HL-60/S4 treated with retinoic acid at 250 ng/mL for 4 days and 3 days (cell line): Measurements from ENCODE around the gene RARB.

Source experiments
- in situ Hi-C: fragments of 300-500 bp; cut with MboI; formaldehyde crosslinking; loops from 2 replicates; pipeline ENCODE4 v1.7.0; 2022; ENCODE audit warnings: low sequenced_read_pairs

RARB gene

DNA sequence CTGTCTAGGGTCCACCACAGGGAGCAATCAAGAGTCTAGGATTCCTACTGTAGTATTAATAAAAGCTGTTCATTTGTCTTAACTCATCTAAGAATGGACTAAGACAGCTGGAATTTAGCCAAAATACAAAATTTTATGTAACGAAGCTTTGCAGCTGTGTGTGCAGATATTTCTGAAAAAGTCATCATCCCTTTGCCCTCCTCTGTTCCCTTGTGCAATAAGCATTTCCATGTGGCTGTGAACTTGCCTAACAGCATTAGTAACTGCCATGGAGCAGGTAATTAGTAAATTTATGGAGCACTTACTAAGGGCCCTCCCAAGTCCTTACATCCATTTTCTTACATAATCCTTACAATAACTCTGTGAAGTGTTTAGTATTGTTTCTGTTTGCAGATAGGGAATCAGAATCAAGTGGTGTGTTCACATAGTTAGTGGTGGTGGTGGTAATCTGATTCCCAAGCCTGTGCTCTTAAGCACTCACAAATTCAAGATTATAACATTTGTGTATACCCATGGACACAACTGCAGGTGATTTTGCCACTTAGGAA, 114.5 kb downstream of the RARB start:
- in situ Hi-C loops = no loop called here

DNA sequence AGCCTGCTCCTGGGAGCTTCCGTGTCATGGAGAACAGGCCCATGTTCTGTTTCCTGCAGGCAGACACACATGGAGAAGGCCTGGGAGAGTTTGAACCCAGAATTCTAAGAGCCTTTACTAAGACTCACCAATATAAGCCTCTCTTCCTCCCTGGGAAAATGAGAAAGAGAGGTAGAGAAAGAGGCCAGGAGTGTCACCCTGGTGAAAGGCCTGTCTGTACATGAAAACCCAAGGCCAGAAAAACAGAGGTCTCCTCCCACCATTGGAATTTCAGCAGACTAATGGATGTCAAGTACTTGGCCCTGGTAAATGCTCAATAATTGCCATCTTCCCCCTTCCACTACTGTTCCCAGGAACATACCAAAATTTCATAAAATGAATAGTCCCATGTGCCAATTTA, 119.0 kb downstream of the RARB start:
- in situ Hi-C loops = no loop called here

GRCh38 chr3:25547943-25548674, 120.0 kb downstream of the RARB start:
- in situ Hi-C loops = no loop called here

GRCh38 chr3:25548836-25549235, 120.8 kb downstream of the RARB start:
- in situ Hi-C loops = no loop called here

- in situ Hi-C loops = no loop called here
Measured at GRCh38 chr3:25552251-25552650, 124.2 kb downstream of the RARB start.

DNA sequence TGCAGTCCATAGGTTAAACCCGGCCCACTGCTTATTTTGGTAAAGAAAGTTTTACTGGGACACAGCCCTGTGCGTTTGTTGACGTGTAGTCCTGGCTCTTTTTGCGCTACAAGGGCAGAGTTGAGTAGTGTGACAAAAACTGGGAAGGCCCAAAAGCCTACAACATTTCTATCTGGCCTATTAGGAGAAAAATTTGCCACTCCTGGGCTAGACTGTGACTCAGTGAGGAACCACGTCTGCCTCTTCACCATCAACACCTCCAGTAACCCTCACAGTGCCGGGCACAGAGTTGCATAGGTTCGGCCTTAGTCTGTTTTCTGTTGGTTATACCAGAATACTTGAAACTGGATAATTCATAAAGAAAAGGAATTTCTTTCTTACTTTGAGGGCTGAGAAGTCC, 126.3 kb downstream of the RARB start:
- in situ Hi-C loops = no loop called here

DNA sequence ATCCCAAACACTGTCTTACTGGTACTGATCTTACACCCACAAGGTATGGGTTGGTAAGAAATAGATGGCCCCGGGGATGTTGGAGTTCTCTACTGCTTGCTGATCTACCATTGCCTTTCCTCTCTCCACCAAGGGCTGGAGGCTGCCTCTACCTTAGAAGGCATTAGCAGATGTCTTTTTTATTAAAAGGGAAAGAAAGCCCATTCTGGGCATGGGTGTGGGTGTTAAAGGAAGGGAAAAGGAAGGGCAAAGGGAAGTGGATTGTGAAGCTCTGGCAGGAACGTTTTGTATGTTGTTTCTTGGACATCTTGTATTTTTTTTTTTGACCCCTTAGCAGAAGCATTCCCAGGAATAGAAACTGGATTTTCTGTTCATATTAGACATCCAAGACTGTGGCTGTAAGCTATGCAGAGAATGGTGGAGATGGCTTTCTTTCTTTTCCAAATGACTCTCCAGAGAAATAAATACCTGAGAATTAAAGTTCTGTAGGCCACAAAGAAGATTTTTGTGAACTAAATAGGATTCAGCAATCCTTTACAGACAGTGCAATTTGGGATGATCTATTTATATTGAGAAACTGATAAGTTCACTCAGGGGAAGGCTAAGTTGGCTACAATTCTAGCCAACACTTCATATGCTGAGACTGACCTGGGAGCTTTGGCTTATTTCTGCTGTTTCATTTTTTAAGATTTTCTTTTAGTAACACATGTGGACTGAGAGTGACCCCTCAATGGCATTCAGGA, 127.8 kb downstream of the RARB start:
- in situ Hi-C loops = no loop called here

DNA sequence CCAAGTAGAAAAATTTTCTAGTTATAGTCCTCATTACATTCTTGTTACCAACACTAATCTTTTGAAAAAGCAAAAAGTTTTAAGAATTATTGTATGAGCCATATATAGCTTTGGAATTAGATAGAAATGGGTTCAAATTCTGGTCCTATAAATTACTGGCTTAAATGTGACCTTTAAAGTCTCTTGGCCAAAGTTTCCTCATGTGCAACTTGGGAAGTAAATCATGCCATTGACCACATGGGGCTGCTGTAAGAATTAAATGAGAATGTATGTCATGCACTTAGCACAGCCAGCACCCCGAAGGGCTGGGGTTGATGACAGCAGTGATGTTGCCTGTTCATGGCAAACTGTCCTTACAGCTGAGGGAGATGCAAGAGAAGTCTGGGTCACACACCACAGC, 128.4 kb downstream of the RARB start:
- in situ Hi-C loops = no loop called here

DNA sequence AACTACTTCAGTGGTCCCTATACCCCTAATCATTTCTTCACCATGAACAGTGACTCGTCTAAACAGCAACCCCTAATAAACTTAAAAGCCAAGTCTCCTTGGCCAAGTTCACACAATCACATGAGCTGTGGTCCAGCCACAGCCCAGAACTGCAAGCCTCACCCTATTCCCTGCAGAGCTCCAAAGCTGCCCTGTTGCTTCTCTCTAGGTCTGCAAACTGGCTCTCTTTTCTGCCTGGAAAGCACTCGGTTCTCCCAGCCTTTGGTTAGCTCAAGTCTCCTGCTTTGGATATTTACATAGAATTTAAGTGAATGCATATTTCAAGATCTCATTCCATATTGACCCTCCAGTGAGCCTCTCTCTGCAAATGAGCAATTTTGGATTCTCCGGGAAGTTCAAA, 129.6 kb downstream of the RARB start:
- in situ Hi-C loops = no loop called here

GRCh38 chr3:25558121-25558520, 130.1 kb downstream of the RARB start:
- in situ Hi-C loops = no loop called here

GRCh38 chr3:25558796-25559195, 130.7 kb downstream of the RARB start:
- in situ Hi-C loops = no loop called here

DNA sequence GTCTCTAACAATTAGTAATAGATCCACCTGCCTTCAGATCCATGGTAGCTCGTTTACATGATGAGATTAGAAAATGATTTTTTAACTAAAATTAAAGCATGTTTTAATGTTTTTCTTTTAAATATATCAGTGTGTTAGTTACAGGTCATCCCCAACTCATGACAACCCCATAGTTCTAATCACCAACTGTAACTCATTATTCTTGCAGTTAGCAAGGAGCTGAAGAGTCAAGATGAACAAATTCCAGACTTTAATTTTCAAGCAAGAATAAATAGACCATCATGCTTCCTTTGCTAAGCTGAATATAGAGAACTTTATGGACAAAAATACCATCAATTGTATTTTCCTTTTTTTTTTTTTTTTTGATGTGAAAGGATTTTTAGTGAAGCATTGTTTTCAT, 135.5 kb downstream of the RARB start:
- in situ Hi-C loops = no loop called here

- in situ Hi-C loops = no loop called here
Measured at GRCh38 chr3:25564075-25564474, 136.0 kb downstream of the RARB start.

- in situ Hi-C loops = no loop called here
Measured at GRCh38 chr3:25565807-25566206, 137.7 kb downstream of the RARB start.

GRCh38 chr3:25566358-25566920, 138.4 kb downstream of the RARB start:
- in situ Hi-C loops = no loop called here

GRCh38 chr3:25567388-25567787, 139.3 kb downstream of the RARB start:
- in situ Hi-C loops = no loop called here

DNA sequence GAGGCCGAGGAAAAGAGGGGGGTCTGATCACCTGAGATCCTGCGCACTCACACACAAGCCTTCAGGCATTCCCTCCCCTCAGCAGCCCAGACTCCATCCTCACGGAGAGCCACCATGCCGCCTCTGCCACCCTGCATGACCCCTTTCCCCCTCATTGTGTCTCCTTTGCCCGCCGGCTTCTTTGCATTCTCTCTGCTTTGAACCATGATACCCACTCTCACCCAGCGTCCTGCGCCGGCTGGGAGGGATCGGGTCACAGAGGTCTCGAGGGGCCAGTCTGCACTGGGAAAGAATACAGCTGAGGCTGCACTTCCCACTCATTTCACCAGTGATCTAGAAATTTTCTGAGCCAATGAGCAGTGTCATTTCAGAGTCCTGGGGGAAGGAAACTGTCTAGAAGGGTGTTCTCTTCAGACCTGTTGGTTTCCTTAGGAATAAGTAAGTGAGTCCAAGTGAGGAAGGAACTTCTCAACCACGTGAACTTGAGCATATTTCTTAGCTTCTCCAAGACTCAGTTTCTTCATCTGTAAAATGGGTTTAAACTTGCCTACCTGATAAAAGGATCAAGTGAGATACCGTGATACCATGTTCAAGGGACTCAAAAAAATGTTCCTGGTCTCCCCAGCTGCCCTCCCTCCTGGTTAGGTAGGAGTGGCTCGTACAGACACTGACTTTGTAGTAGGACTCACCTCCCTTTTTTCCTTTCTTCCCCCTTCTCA, 139.9 kb downstream of the RARB start:
- in situ Hi-C loops = no loop called here

GRCh38 chr3:25568525-25569078, 140.5 kb downstream of the RARB start:
- in situ Hi-C loops = no loop called here

GRCh38 chr3:25571285-25571684, 143.2 kb downstream of the RARB start:
- in situ Hi-C loops = no loop called here

DNA sequence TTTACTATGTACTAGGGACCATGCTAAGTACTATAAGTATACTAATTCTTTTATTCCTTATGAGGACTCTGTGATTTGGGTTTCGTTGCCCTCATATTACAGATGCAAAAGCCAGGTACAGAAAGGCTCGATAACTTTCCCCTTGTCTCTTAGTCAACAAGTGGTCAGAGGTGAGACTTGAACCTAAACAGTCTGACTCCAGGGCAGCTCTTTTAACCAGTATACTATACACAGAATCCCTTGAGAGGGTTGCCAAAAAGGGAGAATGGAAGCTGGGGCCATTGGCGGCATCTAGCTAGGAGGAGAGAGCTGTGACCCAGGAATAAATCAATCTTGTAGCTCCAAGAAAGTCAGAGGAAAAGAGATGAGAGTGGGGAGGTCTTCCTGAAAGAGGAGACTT, 144.3 kb downstream of the RARB start:
- in situ Hi-C loops = no loop called here

GRCh38 chr3:25572919-25573385, 144.9 kb downstream of the RARB start:
- in situ Hi-C loops = no loop called here
